SJCRH30 (cell line): ENCODE data around the gene CPNE9. TPM values are rescaled to one million over a fixed set of nuclear protein-coding genes. Genes with fewer than 3 reads are reported as not detected.
"Not testable (repeated sequence)": the region's sequence is repeated elsewhere in the genome, so short reads cannot be mapped to it uniquely, and the experiment has no call there.

ENCODE experiments used
- DNase-seq, 2 experiments: peaks; one replicate each; pipeline ENCODE4 v3.0.0-alpha.2; 2015 to 2020
- H3K27ac ChIP-seq: fragments of 250-450 bp; sonication (Bioruptor Pico); 2 replicates; pipeline ENCODE4 v1.5.1; 2020; ENCODE audit warnings: mild to moderate bottlenecking, moderate library complexity
- H3K27me3 ChIP-seq: fragments of 250-450 bp; sonication (Bioruptor Pico); 2 replicates; pipeline ENCODE4 v1.5.1; 2020; ENCODE audit warnings: mild to moderate bottlenecking, moderate library complexity
- H3K36me3 ChIP-seq: fragments of 250-450 bp; sonication (Bioruptor Pico); 2 replicates; pipeline ENCODE4 v1.5.1; 2020; ENCODE audit warnings: mild to moderate bottlenecking, moderate library complexity
- H3K4me1 ChIP-seq: fragments of 250-450 bp; sonication (Bioruptor Pico); 2 replicates; pipeline ENCODE4 v1.5.1; 2020; ENCODE audit warnings: mild to moderate bottlenecking, moderate library complexity
- H3K4me3 ChIP-seq: fragments of 250-450 bp; sonication (Bioruptor Pico); 2 replicates; pipeline ENCODE4 v1.5.1; 2020; ENCODE audit warnings: mild to moderate bottlenecking, moderate library complexity
- H3K9me3 ChIP-seq: fragments of 250-450 bp; sonication (Bioruptor Pico); replicated peaks from 2 replicates; pipeline ENCODE4 v1.5.1; 2020; ENCODE audit warnings: mild to moderate bottlenecking, moderate library complexity
- total RNA-seq: library from RNA; depleted of rRNA; stranded (reverse); fragments of >200 nt; shearing (Covaris generic); gene quantifications from 2 replicates; pipeline ENCODE4 v1.2.3, GENCODE V29; 2014

The CPNE9 gene
- total RNA-seq, 1 experiment from 2014 or later = 0.06 TPM

- no peak overlapping the region for H3K4me3 ChIP-seq
- H3K4me1 ChIP-seq = no peaks in the 10 kb centered on the region
- no peak overlapping the region for H3K27ac ChIP-seq
- peaks cover 13% of the 10 kb centered on the region for H3K36me3 ChIP-seq
- no peak for DNase-seq
- no peaks in the 10 kb centered on the region for H3K27me3 ChIP-seq
- H3K9me3 ChIP-seq = no peaks in the 10 kb centered on the region
These were observed 57.3 kb downstream of the CPNE9 start for GRCh38 chr3:9760779-9761505.

GRCh38 chr3:9761919-9762318 lies 58.3 kb downstream of the CPNE9 start:
- no peak for DNase-seq
- Histone ChIP-seq H3K36me3 (peaks cover 8% of the 10 kb centered on the region), H3K27ac (no peak overlapping the region), H3K4me1 (no peaks in the 10 kb centered on the region), H3K4me3 (no peak overlapping the region), H3K9me3 (no peaks in the 10 kb centered on the region), H3K27me3 (no peaks in the 10 kb centered on the region)

GRCh38 chr3:9762871-9763270 lies 59.2 kb downstream of the CPNE9 start:
- Histone ChIP-seq H3K9me3 (no peaks in the 10 kb centered on the region), H3K27ac (no peak overlapping the region), H3K36me3 (peaks cover 5% of the 10 kb centered on the region), H3K4me3 (no peak overlapping the region), H3K27me3 (no peaks in the 10 kb centered on the region), H3K4me1 (no peaks in the 10 kb centered on the region)
- DNase-seq = no peak

GRCh38 chr3:9765865-9766264 lies 62.2 kb downstream of the CPNE9 start:
- Histone ChIP-seq H3K27me3 (no peaks in the 10 kb centered on the region), H3K9me3 (no peaks in the 10 kb centered on the region), H3K27ac (no peak overlapping the region), H3K4me1 (no peaks in the 10 kb centered on the region), H3K36me3 (no peaks in the 10 kb centered on the region), H3K4me3 (no peak overlapping the region)
- no peak for DNase-seq

- Histone ChIP-seq H3K9me3 (no peaks in the 10 kb centered on the region), H3K36me3 (no peaks in the 10 kb centered on the region), H3K27ac (no peak overlapping the region), H3K27me3 (no peaks in the 10 kb centered on the region), H3K4me1 (no peaks in the 10 kb centered on the region), H3K4me3 (no peak overlapping the region)
- no peak for DNase-seq
These were observed 63.8 kb downstream of the CPNE9 start for GRCh38 chr3:9767418-9767817.

GRCh38 chr3:9768141-9768775 lies 64.6 kb downstream of the CPNE9 start:
- no peak for DNase-seq
- no peaks in the 10 kb centered on the region for H3K27me3 ChIP-seq
- H3K9me3 ChIP-seq = no peaks in the 10 kb centered on the region
- H3K4me3 ChIP-seq = no peak overlapping the region
- H3K4me1 ChIP-seq = no peaks in the 10 kb centered on the region
- H3K36me3 ChIP-seq = no peaks in the 10 kb centered on the region
- H3K27ac ChIP-seq = no peak overlapping the region

- Histone ChIP-seq H3K36me3 (no peaks in the 10 kb centered on the region), H3K27me3 (no peaks in the 10 kb centered on the region), H3K27ac (no peak overlapping the region), H3K4me3 (no peak overlapping the region), H3K4me1 (no peaks in the 10 kb centered on the region), H3K9me3 (no peaks in the 10 kb centered on the region)
- DNase-seq = no peak
These were observed 65.4 kb downstream of the CPNE9 start for GRCh38 chr3:9769012-9769411.

- Histone ChIP-seq H3K27me3 (no peaks in the 10 kb centered on the region), H3K9me3 (no peaks in the 10 kb centered on the region), H3K4me1 (no peaks in the 10 kb centered on the region), H3K36me3 (no peaks in the 10 kb centered on the region), H3K27ac (no peak within 1 kb of the TSS), H3K4me3 (peak within 1 kb of the TSS; percentile 50)
- DNase-seq = peak; percentile 52 to 64
These were observed 66.0 kb downstream of the CPNE9 start, which contains the start of gene CAMK1 for GRCh38 chr3:9769426-9770275. CAMK1 (minus strand) TSS chr3:9769947; CDS start chr3:9767749, 2,198 bp downstream.

- no peaks in the 10 kb centered on the region for H3K4me1 ChIP-seq
- H3K27me3 ChIP-seq = no peaks in the 10 kb centered on the region
- peak overlapping the region; percentile 50; the same call in 1 of the 2 replicates for H3K4me3 ChIP-seq
- DNase-seq = no peak
- no peaks in the 10 kb centered on the region for H3K36me3 ChIP-seq
- H3K9me3 ChIP-seq = no peaks in the 10 kb centered on the region
- no peak overlapping the region for H3K27ac ChIP-seq
These were observed 66.7 kb downstream of the CPNE9 start for GRCh38 chr3:9770276-9770812.

- H3K36me3 ChIP-seq, DNase-seq, H3K9me3 ChIP-seq, H3K4me3 ChIP-seq, H3K27me3 ChIP-seq, H3K27ac ChIP-seq, H3K4me1 ChIP-seq: not testable (repeated sequence)
These were observed 67.4 kb downstream of the CPNE9 start for GRCh38 chr3:9771007-9771406.

GRCh38 chr3:9776896-9777693 lies 73.5 kb downstream of the CPNE9 start:
- H3K27ac ChIP-seq = no peak overlapping the region

GRCh38 chr3:9777694-9778021 lies 74.0 kb downstream of the CPNE9 start:
- H3K9me3 ChIP-seq = no peaks in the 10 kb centered on the region
- DNase-seq = no peak
- H3K27me3 ChIP-seq = no peaks in the 10 kb centered on the region
- H3K36me3 ChIP-seq = no peaks in the 10 kb centered on the region
- H3K4me1 ChIP-seq = no peaks in the 10 kb centered on the region
- no peak overlapping the region for H3K4me3 ChIP-seq
- H3K27ac ChIP-seq = no peak overlapping the region

More at GRCh38 chr3:9776896-9777693, 73.5 kb downstream of the CPNE9 start:
- DNase-seq = no peak
- Histone ChIP-seq H3K36me3 (no peaks in the 10 kb centered on the region), H3K4me1 (no peaks in the 10 kb centered on the region), H3K9me3 (no peaks in the 10 kb centered on the region), H3K4me3 (no peak overlapping the region), H3K27me3 (no peaks in the 10 kb centered on the region)

- no peak for DNase-seq
- Histone ChIP-seq H3K4me3 (no peak overlapping the region), H3K27me3 (no peaks in the 10 kb centered on the region), H3K9me3 (no peaks in the 10 kb centered on the region), H3K36me3 (no peaks in the 10 kb centered on the region), H3K27ac (no peak overlapping the region), H3K4me1 (no peaks in the 10 kb centered on the region)
These were observed 74.8 kb downstream of the CPNE9 start for GRCh38 chr3:9778143-9779074.
